ENCODE results near the gene SLC6A7.

Gene SLC6A7

GRCh38 chr5:150155258-150156026 lies 34.4 kb upstream of the SLC6A7 start, which contains the start of gene PDGFRB:
Gene PDGFRB (minus strand): TSS chr5:150155845. CDS start chr5:150137047, 18,798 bp downstream.
- no peak for DNase-seq (ENCODE audit: low read depth in 1 of 2, low spot score in 1 of 2)

- no peak for DNase-seq (ENCODE audit: low read depth in 1 of 2, low spot score in 1 of 2)
Observed at GRCh38 chr5:150156027-150156368, 33.9 kb upstream of the SLC6A7 start.

GRCh38 chr5:150156540-150156939 lies 33.3 kb upstream of the SLC6A7 start:
- no peak for DNase-seq (ENCODE audit: low read depth in 1 of 2, low spot score in 1 of 2)

- DNase-seq (ENCODE audit: low read depth in 1 of 2, low spot score in 1 of 2), result no peak
Observed at GRCh38 chr5:150157168-150157567, 32.7 kb upstream of the SLC6A7 start.

- no peak for DNase-seq (ENCODE audit: low read depth in 1 of 2, low spot score in 1 of 2)
Observed at GRCh38 chr5:150158170-150158949, 31.5 kb upstream of the SLC6A7 start.

- no peak for DNase-seq (ENCODE audit: low read depth in 1 of 2, low spot score in 1 of 2)
Observed at GRCh38 chr5:150159031-150159430, 30.8 kb upstream of the SLC6A7 start.

GRCh38 chr5:150159741-150160179 lies 30.1 kb upstream of the SLC6A7 start:
- DNase-seq (ENCODE audit: low read depth in 1 of 2, low spot score in 1 of 2), result no peak

- no peak for DNase-seq (ENCODE audit: low read depth in 1 of 2, low spot score in 1 of 2)
Observed at GRCh38 chr5:150160448-150161081, 29.3 kb upstream of the SLC6A7 start.

- peak; percentile 47 to 57 for DNase-seq (ENCODE audit: low read depth in 1 of 2, low spot score in 1 of 2)
Observed at GRCh38 chr5:150161242-150162141, 28.4 kb upstream of the SLC6A7 start.

GRCh38 chr5:150162142-150162513 lies 27.7 kb upstream of the SLC6A7 start:
- DNase-seq (ENCODE audit: low read depth in 1 of 2, low spot score in 1 of 2), result no peak

- DNase-seq (ENCODE audit: low read depth in 1 of 2, low spot score in 1 of 2), result no peak
Observed at GRCh38 chr5:150163035-150163434, 26.8 kb upstream of the SLC6A7 start.

- DNase-seq (ENCODE audit: low read depth in 1 of 2, low spot score in 1 of 2), result no peak
Observed at GRCh38 chr5:150163547-150164059, 26.3 kb upstream of the SLC6A7 start.

GRCh38 chr5:150164211-150164980 lies 25.5 kb upstream of the SLC6A7 start:
- no peak for DNase-seq (ENCODE audit: low read depth in 1 of 2, low spot score in 1 of 2)

GRCh38 chr5:150166037-150166649 lies 23.7 kb upstream of the SLC6A7 start:
- no peak for DNase-seq (ENCODE audit: low read depth in 1 of 2, low spot score in 1 of 2)

GRCh38 chr5:150166650-150167511 lies 23.0 kb upstream of the SLC6A7 start, which contains the start of gene CDX1:
Gene CDX1 (plus strand): TSS chr5:150166778. CDS start chr5:150166877, 99 bp downstream.
- no peak for DNase-seq (ENCODE audit: low read depth in 1 of 2, low spot score in 1 of 2)

GRCh38 chr5:150167512-150167850 lies 22.4 kb upstream of the SLC6A7 start:
- DNase-seq (ENCODE audit: low read depth in 1 of 2, low spot score in 1 of 2), result no peak

GRCh38 chr5:150167908-150168307 lies 22.0 kb upstream of the SLC6A7 start:
- DNase-seq (ENCODE audit: low read depth in 1 of 2, low spot score in 1 of 2), result no peak

- no peak for DNase-seq (ENCODE audit: low read depth in 1 of 2, low spot score in 1 of 2)
Observed at GRCh38 chr5:150168864-150169263, 21.0 kb upstream of the SLC6A7 start.

GRCh38 chr5:150172145-150172544 lies 17.7 kb upstream of the SLC6A7 start:
- DNase-seq (ENCODE audit: low read depth in 1 of 2, low spot score in 1 of 2), result no peak

Measured in activated T-helper 1 cell treated with anti-CD3 and anti-CD28 coated beads, Interleukin-2, amount 50 U/mL, for 16 hours (primary cell).